Fibroblast of skin of back (primary cell): ENCODE measurements around the gene CIAPIN1.
"Not testable (repeated sequence)": the region's sequence is repeated elsewhere in the genome, so short reads cannot be mapped to it uniquely, and the experiment has no call there.

Experiments used
- DNase-seq: peaks from one replicate; pipeline ENCODE4 v3.0.0-alpha.2; 2013

Gene CIAPIN1

DNA sequence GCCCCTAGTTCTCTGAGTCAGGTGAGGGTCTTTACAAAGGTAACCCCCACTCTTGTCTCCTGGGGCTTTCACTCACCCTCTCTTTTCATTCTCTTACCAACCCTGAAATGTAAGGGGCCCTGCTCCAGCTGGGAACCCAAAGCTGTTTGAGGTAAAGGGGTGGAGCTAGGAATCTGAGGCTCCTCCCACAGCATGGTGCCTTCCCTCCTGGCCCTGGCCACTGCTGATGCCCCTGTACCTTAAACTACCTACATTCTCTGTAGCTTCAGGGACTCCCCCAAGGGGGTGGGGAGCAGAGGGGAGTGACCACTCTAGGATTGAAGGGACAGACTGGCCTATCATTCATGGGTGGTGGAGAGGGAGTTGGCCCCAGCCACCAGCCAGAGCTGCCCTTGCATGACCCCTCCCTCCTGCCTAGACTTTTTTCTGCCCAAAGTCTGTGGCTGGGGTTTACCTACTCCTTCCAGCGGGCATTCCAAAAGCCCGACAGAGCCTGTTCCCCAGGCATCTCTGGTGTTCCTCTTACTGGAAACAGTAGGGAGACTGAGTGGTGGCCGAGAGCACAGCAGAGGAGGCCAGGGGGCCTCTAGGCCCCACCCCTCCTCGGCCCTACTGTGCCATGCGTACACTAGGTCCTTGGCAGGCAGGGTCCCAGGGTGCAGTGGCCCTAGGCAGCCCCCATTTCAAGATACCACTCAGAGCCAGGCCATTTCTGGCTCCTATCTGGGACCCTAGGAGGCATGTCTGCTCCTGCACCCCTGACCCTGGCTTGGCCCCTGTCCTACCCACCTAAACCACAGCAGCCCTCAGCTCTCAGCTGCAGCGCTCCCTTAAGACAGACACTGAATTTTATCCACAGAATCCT lies 29.6 kb upstream of the CIAPIN1 start:
- DNase-seq = no peak

DNA sequence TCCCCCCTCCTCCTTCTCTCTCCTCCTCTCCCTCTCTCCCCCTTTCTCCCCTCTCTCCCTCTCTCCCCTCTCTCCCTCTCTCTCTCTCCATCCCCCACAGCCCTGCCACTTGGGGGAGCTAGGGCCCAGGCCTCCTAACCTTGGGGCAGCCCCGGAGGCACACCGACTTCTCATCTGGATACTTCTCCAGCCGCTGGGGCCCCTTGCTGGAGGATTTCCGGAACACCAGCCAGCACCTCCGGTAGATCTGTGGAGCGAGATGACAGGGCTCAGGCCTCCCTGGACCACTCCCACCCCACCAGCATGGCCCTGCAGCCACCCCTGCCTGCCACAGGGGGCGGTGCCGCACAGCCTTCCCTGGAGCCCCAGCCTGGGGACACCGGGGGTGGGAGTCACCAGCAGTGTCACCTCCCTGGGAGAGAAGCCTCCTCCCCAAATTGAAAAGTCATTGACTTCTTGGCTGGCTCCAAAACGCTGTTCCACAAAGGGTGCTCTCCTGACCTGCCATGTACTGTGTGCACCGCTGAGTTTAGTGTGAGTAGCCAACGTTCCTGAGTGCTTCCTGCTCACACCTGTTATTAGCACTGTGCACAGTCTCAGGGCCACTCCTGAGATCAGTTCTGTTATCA lies 28.6 kb upstream of the CIAPIN1 start:
- peak; percentile 27 for DNase-seq

DNA sequence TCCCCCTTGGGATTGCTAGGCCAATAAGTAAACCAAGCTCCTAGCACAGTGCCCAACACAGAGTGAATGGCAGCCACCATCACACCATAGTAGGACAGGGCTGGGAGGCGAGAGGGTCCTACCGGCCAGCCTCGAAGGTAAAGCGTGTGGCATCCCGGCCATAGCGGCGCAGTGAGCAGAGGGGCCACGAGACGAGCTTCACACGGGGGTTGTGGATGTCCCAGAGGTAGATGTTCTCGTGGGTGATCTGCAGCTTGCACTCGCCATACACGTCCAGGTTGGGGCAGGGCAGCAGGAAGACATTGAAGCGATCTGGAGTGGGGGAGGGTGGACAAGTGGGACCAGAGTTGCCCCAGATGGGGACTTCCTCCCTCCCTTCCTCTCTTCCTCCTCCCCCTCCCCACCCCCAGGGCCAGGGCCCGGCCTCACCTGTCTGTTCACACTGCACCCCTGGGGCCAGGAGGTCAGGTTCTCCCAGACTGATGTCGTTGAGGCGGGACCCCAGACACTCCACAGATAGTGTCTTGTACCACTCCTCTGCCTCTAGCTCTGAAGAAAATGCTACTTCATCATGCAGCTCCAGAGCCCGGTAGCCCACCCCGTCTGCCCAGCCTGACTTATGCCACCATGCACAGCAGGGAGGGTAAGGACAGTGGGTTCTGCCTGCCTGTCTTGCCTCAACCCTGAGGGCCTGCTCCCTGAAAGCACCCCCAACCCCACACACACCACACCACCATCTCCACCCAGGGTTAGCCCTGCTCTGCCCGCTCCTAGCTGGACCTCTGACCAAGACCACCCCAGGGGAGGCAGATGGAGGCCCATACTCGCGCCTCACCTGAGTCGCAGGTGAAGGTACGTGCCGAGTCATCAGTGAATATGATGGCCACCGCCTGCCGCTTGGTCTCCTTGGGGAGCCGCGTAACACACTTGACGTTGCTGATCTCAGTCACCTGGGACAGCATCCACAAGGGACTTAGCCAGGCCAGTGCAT lies 27.8 kb upstream of the CIAPIN1 start:
- no peak for DNase-seq

DNA sequence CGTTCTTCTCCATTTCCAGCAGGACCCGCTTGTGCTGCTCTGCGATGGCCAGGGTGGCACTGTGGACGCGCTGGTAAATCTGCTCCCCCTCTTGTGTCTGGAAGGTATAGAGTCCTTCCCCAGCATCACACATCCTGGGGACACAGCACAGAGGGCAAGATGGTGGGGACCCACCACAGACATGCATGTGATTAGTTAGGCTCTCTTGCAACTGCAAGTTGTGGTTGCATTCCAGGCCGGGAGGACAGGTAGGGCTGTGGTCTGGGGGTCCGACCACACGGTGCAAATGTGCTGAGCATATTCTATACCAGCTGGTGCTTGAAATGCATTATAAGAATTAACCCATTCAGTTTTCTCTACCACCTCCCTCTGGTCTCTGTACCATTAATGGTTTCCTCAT lies 26.7 kb upstream of the CIAPIN1 start:
- DNase-seq = no peak

DNA sequence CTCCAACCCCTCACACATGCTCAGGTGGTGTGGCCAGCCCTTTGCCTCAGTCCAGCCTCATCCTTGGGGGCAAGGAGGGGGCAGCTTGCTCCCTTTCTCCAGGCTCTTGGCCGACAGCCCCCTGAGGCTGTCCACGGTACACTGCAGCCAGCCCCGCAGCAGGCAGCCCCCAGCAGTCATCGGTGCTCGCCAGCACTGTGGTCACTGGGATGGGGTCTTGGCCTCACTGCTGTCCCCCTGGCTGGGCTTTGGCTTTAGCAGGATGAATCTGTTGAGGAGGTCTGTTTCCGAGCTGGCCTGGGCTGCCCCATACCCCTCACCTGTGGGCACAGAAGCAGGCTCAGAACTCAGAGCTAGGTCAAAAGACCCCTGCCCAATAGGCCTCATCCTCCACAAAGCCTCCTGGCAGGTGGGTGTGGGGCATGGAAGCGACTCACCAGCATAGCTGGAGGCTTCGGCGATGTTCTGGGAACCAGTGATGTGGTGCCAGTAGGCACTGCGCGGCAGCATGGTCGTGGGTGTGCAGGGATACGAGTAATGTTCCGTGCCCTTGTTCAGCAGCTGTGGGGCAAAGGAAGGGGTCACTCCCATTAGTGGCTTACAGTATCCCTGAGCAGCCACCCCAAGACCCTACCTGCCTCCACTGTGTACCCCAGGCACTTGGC lies 26.1 kb upstream of the CIAPIN1 start:
- DNase-seq = no peak

DNA sequence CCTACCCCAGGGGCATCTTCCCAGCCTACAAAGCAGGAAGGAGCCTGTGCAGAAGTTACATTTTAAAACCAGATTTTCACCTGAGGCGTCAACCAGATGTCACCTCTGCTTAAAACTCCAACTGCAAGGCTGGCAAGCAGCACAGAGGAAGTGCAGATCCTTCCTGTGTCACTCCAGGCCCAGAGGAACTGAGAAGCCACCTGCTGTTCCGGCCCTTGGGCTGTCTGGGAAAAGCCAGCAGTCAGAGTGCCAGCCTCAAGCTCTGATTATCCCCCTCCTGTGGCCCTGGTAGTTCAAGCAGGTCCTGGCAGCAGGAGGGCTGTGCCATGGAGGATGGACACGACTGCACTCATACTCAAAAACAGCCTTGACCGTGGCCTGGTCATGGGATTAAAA lies 25.5 kb upstream of the CIAPIN1 start:
- DNase-seq = no peak

DNA sequence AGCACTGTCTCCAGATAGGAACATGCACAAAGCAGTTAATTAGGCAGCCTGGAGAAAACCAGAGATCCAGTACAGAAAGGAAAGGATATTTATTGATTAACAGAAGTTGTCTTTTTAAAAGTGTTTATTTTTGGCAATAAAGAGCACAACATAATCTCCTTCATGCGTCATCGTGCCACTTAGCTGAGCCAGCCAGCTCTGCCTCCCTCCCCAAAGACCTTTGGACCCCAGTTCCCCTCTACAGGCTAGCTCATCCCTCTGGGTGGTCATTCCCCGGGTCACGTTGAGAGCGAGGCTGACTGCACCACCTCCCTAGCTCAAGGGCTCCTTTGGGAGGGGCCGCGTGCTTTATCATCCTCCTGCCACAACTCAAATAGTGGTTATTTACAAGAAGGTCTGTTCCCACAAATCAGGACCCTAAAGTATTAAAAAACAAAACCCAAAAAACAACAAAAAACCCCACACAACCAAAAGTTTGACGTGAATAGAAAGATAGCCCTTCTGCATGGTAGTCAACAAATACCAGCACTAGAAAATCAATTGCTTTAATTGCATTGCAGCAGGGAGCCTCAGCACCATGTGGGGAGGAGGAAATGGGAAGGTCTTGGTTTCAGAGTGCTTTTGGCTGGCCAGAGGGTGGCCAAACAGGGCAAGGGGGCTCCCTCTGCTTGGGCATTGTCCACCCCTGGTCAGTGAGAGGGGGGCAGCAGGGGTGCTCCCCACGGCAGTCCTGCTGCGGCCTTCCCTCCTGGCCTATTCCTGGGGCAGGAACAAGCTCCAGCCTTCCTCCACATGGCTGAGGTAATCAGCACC lies 24.9 kb upstream of the CIAPIN1 start:
- DNase-seq = no peak

DNA sequence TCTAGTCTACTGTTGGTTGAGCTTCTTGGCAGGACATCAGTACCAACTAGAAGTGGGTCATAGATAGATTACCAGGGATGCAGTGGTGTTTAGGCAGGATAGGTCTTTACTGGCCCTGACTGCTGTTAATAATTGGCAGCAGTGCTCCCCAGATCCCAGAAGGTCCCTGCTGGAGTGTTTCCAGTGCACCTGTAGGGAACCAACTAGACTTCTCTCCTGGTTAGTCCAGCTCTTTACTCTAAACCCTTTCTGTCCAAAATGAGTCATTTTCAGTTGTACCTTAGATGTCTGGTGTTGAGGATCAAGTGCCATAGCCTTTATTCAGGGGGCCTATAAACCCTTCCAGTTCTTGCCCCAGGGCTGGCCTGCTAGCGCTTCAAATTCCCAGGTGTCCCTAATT lies 24.0 kb upstream of the CIAPIN1 start:
- DNase-seq = no peak

DNA sequence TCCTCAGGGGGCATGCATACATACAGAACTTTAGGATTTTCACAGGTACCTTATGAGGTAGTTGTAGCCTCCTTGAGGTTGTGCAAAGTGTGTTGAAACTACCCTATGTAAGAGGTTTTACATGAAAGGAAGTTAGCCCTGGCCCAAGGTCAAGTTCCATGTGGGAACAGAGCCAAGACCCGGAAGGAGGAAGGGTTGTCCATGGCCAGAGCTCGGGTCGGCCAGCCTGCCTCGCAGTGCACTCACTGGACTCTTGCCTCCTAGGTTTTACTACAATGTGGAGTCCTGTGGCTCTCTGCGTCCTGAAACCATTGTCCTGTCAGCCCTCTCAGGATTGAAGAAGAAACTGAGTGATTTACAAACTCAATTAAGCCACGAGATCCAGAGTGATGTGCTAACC lies 23.5 kb upstream of the CIAPIN1 start:
- DNase-seq = no peak

DNA sequence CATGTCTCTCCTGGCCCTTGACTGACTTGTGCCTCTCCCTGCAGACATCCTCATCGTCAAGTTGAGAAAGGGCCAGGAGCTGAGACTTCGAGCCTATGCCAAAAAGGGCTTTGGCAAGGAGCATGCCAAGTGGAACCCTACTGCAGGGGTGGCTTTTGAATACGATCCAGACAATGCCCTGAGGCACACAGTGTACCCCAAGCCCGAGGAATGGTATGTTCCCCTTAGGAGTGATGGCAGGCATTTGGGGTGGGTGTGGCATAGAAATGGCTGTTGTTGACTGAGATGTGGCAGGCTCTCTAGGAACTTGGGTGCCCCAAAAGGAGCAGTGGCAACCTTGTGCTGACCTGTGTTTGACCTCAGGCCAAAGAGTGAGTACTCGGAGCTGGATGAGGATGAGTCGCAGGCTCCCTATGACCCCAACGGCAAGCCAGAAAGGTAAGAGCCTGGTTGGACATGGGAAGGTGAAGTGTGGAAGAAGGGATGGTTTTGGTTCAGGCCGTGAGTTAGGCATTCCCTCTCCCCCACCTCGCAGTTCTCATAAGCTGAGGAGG lies 22.8 kb upstream of the CIAPIN1 start:
- DNase-seq = no peak

DNA sequence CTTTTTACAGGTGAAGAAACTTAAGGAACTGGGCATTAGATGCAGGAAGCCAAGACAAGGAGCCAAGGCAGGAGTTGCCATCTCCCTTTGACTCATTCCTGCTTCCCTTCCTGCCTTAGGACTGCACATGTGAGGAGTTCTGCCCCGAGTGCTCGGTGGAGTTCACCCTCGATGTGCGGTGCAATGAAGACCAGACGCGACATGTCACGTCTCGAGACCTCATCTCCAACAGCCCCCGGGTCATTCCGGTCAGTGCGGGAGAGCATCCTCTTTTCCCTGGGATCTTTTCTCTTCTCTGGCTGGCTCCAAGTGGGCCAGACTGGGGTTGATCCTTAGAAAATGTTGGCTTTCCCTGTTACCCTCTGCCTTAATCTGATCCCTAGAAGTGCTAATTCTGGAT lies 21.9 kb upstream of the CIAPIN1 start:
- no peak for DNase-seq

DNA sequence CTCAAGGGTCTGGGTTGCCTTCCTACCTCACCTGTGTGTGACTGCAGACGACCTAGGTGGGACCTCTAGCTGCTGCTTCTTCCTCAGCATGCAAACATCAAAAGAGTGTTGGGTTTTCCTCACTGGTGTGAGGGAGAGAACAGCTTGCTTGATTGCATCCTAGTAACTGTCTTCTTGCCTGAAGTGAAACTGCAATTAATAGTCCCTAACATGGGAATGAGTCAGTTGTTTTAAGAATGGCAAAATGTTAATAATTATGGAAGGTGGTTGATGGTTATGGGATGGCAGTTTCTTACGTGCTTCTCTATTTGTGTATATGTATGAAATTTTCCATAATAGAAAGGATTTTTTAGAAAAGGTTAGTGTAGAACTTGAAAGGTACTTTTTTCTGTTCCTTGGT lies 21.2 kb upstream of the CIAPIN1 start:
- no peak for DNase-seq

DNA sequence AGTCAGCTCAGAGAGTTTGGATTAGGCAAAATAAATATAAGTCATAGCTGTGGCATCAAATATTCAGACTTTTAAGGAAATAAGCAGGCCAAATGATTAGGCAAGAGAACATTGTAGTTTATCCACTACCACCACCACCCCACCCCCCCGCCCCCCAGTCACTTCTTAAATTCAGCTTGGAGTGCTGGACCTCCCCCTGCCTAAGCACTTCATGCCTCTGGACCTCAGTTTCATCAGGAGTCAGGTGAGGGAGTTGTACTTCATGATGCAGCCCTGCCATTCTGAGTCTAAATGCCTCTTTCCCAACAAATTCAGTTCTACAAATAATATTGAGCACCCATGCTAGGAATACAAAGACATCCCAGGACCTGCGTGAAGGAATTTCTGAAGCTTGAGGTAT lies 17.3 kb upstream of the CIAPIN1 start:
- no peak for DNase-seq

DNA sequence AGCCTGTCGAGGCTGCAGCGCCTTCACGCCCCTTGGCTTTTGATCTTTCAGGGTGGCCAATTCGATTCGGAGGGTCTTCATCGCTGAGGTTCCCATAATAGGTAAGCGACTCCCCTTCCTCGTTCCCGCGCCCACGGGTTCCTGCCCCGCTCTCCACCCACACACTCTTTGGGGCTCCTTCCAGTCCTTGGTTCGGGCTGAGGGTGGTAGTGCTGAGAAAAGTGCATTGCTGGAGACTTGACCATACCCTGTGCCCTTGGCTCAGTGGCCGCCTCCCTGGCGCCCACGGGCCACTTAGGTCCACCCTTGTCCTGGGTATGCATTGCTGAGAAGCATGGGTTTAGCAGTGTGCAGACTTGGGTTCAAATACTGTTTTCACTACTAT lies 15.8 kb upstream of the CIAPIN1 start:
- no peak for DNase-seq

DNA sequence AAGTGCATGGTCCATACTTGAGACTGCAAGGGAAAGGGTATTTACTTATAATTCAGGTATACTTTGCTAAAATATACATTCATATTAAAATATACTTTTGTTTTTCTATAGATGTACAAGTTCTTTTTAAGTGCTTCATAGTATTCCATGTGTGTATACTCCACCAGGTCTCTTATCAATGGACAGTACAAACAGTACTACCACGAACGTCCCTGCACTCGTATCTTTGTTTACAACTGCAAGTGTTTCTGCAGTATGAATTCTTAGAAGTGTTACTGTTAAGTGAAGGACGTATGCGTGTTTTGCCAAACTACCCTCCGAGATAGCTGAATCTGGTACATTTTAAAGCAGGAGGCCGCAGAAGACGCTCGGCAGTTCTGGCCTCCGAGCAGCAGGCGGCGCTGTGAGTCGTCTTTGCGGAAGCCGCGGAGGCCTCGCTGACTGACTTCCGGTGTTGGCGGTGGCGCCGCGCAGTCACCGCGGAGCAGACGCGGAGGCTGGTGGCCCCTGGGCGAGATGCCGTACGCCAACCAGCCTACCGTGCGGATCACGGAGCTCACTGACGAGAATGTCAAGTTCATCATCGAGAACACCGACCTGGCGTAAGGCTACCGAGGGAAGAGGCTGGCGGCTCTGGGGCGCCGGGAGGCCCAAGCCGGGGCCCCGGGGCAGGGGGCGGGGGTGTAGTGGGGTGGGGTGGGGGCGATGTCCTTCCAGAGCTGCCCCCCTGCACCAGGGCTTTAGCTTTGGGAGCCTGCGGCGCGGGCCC lies 15.2 kb upstream of the CIAPIN1 start, which contains the start of gene POLR2C:
POLR2C (plus strand) TSS at position 471 of the 769 bp plus-strand sequence; CDS start at position 517, 46 bp downstream.
- peak; percentile 82 for DNase-seq

DNA sequence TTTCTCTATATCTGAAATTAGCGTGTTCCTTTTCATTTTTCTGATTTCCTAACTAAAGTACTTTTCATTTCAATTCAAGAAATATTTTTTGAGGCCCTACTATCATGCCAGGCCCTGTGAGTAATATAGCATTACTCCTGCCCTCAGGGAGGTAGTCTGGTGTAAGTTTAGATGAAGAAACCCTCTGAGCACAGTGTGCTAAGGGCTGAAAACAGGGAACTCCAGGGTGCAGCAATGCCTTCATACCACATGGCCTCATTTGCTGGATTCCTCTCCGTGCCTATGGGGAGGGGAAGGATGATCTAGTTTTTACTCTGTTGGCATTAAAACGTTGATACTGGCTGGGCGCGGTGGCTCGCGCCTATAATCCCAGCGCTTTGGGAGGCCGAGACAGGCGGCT lies 4.8 kb upstream of the CIAPIN1 start:
- DNase-seq = no peak

DNA sequence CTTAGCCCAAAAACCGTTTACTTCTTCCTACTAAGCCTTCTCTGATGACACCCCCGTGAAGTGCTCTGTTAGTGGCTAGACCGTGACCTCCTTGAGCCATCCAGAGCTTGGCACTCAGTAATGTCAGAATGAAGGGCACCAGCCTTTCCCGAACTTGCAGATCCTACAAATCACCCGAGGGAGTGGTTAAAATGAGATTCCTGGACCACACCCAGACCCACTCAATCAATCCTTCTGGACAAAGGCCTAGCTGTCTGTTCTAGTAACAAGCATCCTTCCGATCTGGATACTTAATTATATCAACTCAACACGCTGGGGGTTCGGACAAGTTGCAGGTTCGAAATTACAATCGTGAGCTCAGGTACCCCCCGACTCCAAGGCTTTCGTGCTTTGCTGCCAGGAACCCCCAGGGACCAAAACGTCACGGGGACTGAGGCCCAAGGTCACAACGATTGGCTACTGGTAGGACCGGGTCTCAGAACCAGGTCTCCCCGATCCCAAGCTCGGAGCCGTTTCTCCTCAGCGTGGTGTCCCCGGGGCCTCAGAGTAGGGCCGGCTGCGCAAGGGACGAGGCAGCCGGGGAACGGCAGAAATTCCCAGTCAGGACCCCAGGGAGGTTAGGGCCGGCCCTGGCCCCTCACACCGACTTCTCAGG lies 527 bp downstream of the CIAPIN1 start:
- DNase-seq = peak; percentile 41

DNA sequence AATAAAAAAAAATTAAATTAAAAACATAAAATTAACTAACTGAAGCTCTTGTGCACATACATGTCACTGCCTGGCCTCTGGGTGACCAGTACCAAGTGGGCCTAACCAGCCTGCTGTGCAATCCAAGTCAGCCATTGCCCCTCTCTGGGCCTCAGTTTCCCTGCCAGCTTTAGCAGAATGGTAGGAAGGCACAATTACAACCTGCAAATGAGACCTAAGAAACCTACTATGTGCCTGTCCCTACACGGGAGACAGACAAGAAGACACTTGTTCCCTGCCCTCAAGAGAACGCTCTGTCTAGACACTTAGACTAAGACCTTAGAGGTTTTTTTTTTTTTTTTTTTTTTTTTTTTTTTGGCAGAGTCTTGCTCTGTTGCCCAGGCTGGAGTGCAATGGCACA lies 1.7 kb downstream of the CIAPIN1 start:
- no peak for DNase-seq

DNA sequence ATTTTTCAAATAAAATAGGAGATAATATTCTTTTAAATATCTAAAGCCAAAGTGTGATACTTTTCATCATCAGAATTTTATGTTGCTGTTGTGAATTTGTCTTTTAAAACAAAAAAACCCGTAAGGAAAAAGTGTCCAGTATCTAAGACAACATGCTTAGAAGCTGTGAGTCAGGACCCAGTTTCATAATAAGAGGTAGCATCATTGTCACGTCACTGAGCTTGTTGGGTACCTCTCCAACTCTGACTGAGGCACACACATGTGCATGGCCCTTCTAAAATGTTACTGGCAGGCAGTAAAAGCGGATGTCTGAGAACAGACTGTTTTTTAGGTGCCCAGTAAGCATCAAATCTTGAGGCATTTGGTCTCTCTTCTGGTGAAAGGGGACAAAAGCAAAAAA lies 2.5 kb downstream of the CIAPIN1 start:
- no peak for DNase-seq

DNA sequence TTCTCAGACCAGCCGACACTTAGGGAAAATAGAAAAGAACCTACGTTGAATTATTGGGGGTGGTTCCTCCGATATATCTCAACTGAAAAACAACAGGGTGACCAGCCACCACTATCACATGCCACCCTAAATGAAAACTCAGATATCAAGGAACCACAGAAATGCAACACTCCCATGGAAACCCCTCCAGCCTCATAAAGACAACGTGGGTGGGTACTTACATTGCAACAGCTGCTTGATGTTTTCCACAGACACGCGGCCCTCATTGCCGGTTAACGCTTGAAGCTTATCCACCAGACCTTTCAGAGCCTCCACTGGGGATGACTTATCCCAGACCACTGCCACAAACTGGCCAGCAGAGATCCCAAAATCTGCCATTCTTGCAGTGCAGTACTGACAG lies 6.6 kb downstream of the CIAPIN1 start:
- not testable (repeated sequence) for DNase-seq
